ENCODE results near the gene PICK1. TPM values are rescaled to one million over a fixed set of nuclear protein-coding genes. Genes with fewer than 3 reads are reported as not detected.

PICK1 gene
- total RNA-seq, 1 experiment from 2014 or later, result 35.7 TPM

DNA sequence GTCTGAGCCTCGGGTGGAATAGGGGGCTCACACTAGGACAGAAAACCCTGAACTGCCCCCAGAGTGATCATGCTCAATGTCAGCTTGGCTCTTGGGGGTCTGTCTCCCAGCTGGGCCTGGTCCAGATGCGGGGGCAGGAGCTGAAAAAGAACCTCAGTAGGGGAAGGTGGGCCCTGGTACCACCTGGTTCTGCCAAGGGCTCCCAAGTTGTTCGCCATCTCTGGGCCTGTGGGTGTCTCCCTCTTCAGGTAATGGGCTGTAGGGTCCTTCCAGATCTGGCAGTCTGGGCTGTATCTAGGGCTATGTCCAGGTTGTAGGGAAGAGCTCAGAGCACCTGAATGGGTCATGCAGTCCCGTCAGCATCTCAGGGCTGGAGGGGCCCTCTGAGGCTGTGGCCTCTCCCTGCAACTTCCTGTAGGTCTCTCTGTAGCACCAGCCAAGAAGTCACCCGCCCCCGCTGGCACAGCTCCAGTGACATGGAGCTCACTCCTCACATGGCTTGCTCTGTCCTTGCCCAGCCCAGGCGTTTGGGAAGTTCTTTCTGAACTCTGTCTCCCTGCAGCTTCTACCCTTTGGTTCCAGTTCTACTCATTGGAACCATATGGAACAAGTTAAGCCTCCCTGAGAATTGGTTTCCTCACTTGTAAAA is 39.8 kb upstream of the PICK1 start:
- peaks cover 0 to 23% of the 10 kb centered on the region in 2 experiments; a peak in 2 of 4 replicates for H3K4me1 Mint-ChIP-seq

More for the DNA sequence above, 39.8 kb upstream of the PICK1 start:
- peaks cover 0 to 2% of the 10 kb centered on the region in 2 experiments; a peak in 3 of 5 replicates for H3K9me3 Mint-ChIP-seq
- WGBS (ENCODE audit: extremely low coverage, insufficient read length, low lambda C conversion rate), result no CpG with 5 or more reads among the region's 7 CpGs
- H4K20me1 ChIP-seq (ENCODE audit: control insufficient read depth, insufficient read depth, insufficient read length), result no peaks in the 10 kb centered on the region
- H3K18ac ChIP-seq (ENCODE audit: insufficient read length, low read depth, low read length), result no peak overlapping the region
- no peaks in the 10 kb centered on the region for H3K27me3 ChIP-seq (ENCODE audit: insufficient read depth, low read length)
- H4K5ac ChIP-seq (ENCODE audit: insufficient read length, low read depth, low read length), result no peak overlapping the region
- no peak overlapping the region for H3K27ac ChIP-seq (ENCODE audit: insufficient read length, low read depth, low read length)
- H3K9ac ChIP-seq (ENCODE audit: extremely low read depth, insufficient read length, low read length), result no peak overlapping the region
- H3K79me1 ChIP-seq (ENCODE audit: insufficient read depth, low read depth, low read length, poor library complexity, severe bottlenecking), result no peaks in the 10 kb centered on the region
- H2AK5ac ChIP-seq (ENCODE audit: insufficient read length, low read length), result no peak overlapping the region
- H3K4me2 ChIP-seq (ENCODE audit: insufficient read depth, insufficient read length, low read length), result no peak overlapping the region
- no peak overlapping the region for H2BK12ac ChIP-seq (ENCODE audit: insufficient read length, low read depth, low read length)
- H4K91ac ChIP-seq (ENCODE audit: insufficient read length, low read depth, low read length), result no peak overlapping the region
- H2AFZ ChIP-seq (ENCODE audit: low read length), result no peak overlapping the region
- H3K4me3 Mint-ChIP-seq, result no peak overlapping the region
- no peak overlapping the region for H3K56ac ChIP-seq (ENCODE audit: insufficient read length, low read depth, low read length)
- H3K79me2 ChIP-seq (ENCODE audit: insufficient read depth, low read length), result no peaks in the 10 kb centered on the region
- no peaks in the 10 kb centered on the region for H3K4me1 ChIP-seq (ENCODE audit: insufficient read depth, low read length)
- H4K8ac ChIP-seq (replicated peaks; ENCODE audit: insufficient read length, low read depth, low read length), result no peak overlapping the region
- no peak overlapping the region; a peak in 1 of 7 replicates for H3K27ac Mint-ChIP-seq
- H2BK20ac ChIP-seq (ENCODE audit: low read depth, low read length, poor library complexity, severe bottlenecking), result no peak overlapping the region
- H3T11ph ChIP-seq (ENCODE audit: low read length), result no peak overlapping the region
- no peak overlapping the region for H3K23ac ChIP-seq (ENCODE audit: insufficient read length, low read depth, low read length)
- no peak overlapping the region for H2BK15ac ChIP-seq (ENCODE audit: low read depth, low read length)
- H2BK120ac ChIP-seq (ENCODE audit: low read depth, low read length, poor library complexity, severe bottlenecking), result no peak overlapping the region
- H3K23me2 ChIP-seq (ENCODE audit: insufficient read length, low read depth, low read length, poor library complexity, severe bottlenecking), result no peaks in the 10 kb centered on the region
- TF ChIP-seq, protein P1, sequence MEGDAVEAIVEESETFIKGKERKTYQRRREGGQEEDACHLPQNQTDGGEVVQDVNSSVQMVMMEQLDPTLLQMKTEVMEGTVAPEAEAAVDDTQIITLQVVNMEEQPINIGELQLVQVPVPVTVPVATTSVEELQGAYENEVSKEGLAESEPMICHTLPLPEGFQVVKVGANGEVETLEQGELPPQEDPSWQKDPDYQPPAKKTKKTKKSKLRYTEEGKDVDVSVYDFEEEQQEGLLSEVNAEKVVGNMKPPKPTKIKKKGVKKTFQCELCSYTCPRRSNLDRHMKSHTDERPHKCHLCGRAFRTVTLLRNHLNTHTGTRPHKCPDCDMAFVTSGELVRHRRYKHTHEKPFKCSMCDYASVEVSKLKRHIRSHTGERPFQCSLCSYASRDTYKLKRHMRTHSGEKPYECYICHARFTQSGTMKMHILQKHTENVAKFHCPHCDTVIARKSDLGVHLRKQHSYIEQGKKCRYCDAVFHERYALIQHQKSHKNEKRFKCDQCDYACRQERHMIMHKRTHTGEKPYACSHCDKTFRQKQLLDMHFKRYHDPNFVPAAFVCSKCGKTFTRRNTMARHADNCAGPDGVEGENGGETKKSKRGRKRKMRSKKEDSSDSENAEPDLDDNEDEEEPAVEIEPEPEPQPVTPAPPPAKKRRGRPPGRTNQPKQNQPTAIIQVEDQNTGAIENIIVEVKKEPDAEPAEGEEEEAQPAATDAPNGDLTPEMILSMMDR (conservative IDR thresholded peaks at IDR 0.05), result 0 out of 3 replicates have a peak, but pooled peaks have one; percentile 16
- H3K4ac ChIP-seq (ENCODE audit: low read depth, low read length), result no peak overlapping the region
- H3K9me3 ChIP-seq (ENCODE audit: control insufficient read depth, low read depth, low read length), result no peaks in the 10 kb centered on the region
- H3K14ac ChIP-seq (ENCODE audit: insufficient read depth, low read length), result no peak overlapping the region
- peaks cover 23% of the 10 kb centered on the region for H3K27me3 Mint-ChIP-seq (ENCODE audit: low read depth)
- no peak overlapping the region for H2BK5ac ChIP-seq (ENCODE audit: insufficient read length, low read length)
- no peaks in the 10 kb centered on the region for H3K36me3 Mint-ChIP-seq (ENCODE audit: insufficient read depth in 1 of 3, low read depth in 3 of 3)
- no peak for DNase-seq
